Mesenteric fat pad (tissue), 1 donor: ENCODE measurements around the gene CTRL. TPM values are rescaled to one million over a fixed set of nuclear protein-coding genes. Genes with fewer than 3 reads are reported as not detected.
"Not testable (repeated sequence)": the region's sequence is repeated elsewhere in the genome, so short reads cannot be mapped to it uniquely, and the experiment has no call there.

Experiments used
- DNase-seq: peaks from one replicate; pipeline ENCODE4 v3.0.0-alpha.2; 2020; ENCODE audit warnings: low spot score
- long read RNA-seq: library from polyadenylated mRNA; unstranded; transcript quantifications from one replicate; pipeline ENCODE4 v2.0.0, GENCODE V29; 2020
- total RNA-seq: library from RNA; stranded (reverse); fragmentation: NEBNext Ultra II Directional; extraction: Animal tissue kit (Norgen Biotek cat#: 25700); gene quantifications from one replicate; pipeline ENCODE4 v1.2.1, GENCODE V29; 2021
- donor health status: DM: yes; HTN: yes; CAD: no.

Gene CTRL
- 1.3 TPM for total RNA-seq
- long read RNA-seq, partial matches to known transcripts, result 1 of 3 reads
- long read RNA-seq, other reads (novel, unspliced or antisense), result 2 of 3 reads

- DNase-seq, result no peak
Measured at GRCh38 chr16:67931712-67932461, at the start of gene CTRL. Gene CTRL, minus strand, starts transcription at chr16:67931862. Its CDS starts 10 bp downstream, at chr16:67931852.

- no peak for DNase-seq
Measured at GRCh38 chr16:67979955-67980678, 48.5 kb upstream of the CTRL start, which contains the start of gene DPEP3. Gene DPEP3, minus strand, starts transcription at chr16:67980499. Its CDS starts 119 bp downstream, at chr16:67980380.

- no peak for DNase-seq
Measured at GRCh38 chr16:67977469-67978227, 46.0 kb upstream of the CTRL start.

- DNase-seq, result no peak
Measured at GRCh38 chr16:67977005-67977404, 45.3 kb upstream of the CTRL start.

- DNase-seq, result no peak
Measured at GRCh38 chr16:67976205-67976604, 44.5 kb upstream of the CTRL start.

- DNase-seq, result no peak
Measured at GRCh38 chr16:67975321-67976105, 43.9 kb upstream of the CTRL start.

- DNase-seq, result not testable (repeated sequence)
Measured at GRCh38 chr16:67972285-67972684, 40.6 kb upstream of the CTRL start.

GRCh38 chr16:67971111-67971510, 39.4 kb upstream of the CTRL start:
- no peak for DNase-seq

- DNase-seq, result no peak
Measured at GRCh38 chr16:67969254-67970039, 37.8 kb upstream of the CTRL start.

GRCh38 chr16:67968400-67969253, 37.0 kb upstream of the CTRL start, which contains the start of gene SLC12A4:
Gene SLC12A4, minus strand, starts transcription at chr16:67968637. Its CDS starts 84 bp downstream, at chr16:67968553.
- DNase-seq, result peak; percentile 95

- DNase-seq, result no peak
Measured at GRCh38 chr16:67967958-67968399, 36.3 kb upstream of the CTRL start.

- no peak for DNase-seq
Measured at GRCh38 chr16:67967183-67967957, 35.7 kb upstream of the CTRL start.

GRCh38 chr16:67966549-67967182, 35.0 kb upstream of the CTRL start:
- DNase-seq, result no peak

- DNase-seq, result no peak
Measured at GRCh38 chr16:67965668-67966548, 34.2 kb upstream of the CTRL start.

- no peak for DNase-seq
Measured at GRCh38 chr16:67964477-67965131, 32.9 kb upstream of the CTRL start.
